Measurements from ENCODE around the gene RBM47.
"Not testable (repeated sequence)": the region's sequence is repeated elsewhere in the genome, so short reads cannot be mapped to it uniquely, and the experiment has no call there.

The RBM47 gene

DNA sequence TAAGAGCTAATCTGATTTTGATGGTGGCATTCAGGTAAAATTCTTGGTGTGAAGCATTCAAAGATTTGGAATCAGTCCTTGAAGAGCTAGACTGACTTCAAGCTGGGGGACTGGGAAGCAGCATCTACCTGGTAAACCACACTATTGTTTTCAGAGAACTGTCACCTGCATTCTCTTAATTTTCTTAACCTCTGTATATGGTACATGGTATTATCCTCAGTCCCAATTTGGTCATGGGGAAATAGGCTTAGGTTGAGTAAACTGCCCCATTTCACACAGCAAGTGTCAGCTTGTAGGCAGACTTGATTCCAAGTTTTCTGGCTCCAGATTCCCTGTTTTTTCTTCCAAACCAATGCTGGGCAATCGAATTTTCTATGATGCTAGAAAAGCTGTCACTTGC, 190.1 kb downstream of the RBM47 start:
- no peak for DNase-seq (ENCODE audit: low read depth)

DNA sequence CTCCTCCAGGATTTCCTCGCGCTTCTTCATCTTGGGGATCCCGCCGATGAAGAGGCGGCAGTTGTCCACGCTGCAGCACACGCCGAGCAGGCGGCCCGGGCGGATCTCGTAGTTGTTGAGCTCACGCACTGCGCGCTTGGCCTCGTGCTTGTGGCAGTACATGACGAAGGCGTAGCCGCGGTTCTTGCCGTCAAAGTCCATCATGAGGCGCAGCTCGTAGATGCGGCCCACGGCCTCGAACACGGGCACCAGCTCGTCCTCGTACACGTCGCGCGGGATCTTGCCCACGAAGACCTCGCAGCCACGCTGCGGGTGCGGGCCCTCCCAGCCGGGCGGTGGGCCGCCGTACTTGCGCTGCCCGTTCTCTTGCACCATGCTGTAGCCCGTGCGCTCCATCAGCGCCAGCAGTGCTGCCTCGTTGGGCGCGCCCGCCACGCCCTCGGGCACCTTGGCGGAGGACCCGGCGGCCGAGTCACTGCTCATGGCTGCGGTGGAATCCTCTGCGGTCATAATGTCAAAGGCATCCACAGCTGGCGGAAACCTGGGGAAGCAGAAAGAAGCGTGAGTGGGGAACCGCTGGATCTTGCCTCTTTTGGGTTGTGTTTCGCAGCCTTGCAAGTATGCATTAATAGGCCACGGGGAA, 191.2 kb downstream of the RBM47 start:
- DNase-seq (ENCODE audit: low read depth), result no peak

DNA sequence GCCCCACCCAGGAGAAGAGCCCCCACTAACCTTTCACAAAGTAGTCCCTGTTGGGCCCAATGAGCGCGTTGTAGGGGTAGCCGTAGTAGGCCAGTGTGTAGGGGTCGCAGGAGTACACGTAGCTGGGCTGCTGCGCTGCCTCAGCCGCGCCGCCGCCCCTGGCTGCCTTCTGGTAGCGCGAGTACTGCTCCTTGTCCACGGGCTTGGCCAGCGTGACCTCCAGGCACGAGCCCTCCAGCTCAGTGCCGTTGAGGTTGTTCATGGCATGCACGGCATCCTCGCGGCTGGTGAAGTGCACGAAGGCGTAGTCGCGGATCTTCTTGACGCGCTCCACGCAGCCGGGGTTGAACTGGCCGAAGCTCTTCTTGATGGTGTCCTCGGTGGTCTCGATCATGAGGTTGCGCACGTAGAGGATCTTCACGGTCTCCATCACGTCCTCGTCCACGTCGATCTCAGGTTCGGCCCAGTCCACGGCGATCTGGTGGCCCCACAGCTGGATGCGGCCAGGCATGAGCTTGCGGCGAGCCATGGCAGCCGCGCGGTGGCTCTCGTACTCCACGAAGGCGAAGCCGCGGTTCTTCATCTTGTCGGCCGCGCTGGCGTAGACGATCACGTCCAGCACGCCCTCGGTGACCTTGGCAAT, 191.8 kb downstream of the RBM47 start:
- no peak for DNase-seq (ENCODE audit: low read depth)

DNA sequence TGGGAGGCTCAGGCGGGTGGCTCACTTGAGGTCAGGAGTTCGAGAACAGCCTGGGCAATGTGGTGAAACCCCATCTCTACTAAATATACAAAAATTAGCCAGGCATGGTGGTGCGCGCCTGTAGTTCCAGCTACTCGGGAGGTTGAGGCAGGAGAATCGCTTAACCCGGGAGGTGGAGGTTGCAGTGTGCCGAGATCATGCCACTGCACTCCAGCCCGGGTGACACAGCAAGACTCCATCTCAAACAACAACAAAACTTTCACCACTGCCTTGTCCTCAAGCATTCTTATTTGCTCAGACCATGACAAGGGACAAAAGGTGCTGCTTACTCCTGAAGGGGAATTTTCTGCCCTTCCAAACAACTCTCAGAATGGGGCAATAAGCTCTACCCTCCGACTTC, 194.4 kb downstream of the RBM47 start:
- not testable (repeated sequence) for DNase-seq (ENCODE audit: low read depth)

DNA sequence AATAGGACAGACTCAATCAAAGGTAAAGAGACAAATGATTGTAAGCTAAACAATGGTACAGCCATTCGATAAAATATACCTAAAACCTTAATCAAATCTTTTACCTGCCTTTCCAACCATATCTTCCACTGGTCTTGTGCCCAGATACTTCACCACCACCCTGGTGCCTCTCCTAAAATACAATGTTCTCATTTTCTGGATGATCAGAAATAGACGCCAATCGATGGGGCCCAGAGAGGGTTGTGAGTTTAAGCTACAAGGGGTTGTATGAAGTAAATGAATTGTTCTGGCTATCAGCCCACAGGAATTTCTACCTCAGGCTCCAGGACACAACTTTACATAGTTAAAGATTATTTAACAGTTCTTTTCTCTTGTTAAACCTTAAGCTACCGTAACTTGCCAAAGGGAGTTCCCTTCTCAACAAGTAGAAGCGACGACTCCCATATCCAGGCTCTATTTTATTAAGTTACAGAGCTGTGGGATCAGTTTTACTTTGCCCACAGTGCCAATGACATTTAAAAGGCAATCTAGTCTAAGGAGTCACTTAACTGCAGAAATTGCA, 195.5 kb downstream of the RBM47 start:
- no peak for DNase-seq (ENCODE audit: low read depth)

DNA sequence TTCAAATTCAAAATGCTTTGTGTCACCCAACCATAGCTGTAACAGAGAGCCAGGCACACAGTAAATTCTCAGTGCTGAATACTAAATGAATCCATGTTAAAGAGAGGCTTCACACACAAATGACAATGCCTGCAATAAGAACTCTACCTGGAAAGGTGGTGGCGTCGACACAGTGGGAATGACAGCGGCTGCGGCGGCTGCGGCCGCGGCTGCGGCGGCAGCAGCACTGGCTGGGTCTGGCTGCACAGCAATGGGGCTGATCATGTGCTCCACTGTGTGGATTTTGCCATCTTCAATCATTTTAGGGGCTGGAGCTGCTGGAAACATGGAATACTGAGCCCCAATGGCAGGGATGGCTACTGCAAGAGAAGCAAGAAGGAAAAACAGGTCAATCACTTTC, 197.2 kb downstream of the RBM47 start:
- no peak for DNase-seq (ENCODE audit: low read depth)

DNA sequence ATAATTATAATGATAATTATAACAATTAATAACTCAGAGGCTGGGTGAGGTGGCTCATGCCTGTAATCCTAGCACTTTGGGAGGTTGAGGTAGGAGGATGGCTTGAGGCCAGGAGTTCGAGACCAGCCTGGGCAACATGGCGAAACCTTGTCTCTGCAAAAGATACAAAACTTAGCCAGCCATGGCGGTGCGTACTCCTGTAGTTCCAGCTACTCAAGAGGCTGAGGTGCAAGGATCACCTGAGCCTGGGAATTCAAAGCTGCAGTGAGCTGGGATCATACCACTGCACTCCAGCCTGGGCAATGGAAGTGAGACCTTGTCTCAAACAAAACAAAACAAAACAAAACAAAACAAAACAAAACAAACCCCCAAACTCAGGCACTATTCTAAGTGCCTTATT, 201.8 kb downstream of the RBM47 start:
- not testable (repeated sequence) for DNase-seq (ENCODE audit: low read depth)

DNA sequence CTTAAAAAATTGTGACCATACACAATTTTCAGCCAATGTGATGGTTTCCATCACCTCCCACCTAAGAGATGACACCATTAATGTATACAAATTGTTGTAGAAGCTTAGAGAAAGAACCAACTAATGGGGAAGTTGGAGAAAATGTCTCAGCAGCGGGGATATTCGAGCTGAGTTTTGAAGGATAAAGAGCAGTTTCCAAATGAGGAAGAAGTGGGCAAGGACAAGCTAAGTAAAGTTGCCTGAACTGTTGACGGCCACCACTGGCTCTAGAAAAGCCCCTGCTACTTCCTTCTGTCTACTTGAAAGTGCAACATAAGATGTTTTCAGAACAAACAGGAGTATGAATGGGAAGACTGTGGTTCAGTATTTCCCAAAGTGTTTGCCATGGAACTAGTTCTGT, 202.5 kb downstream of the RBM47 start:
- no peak for DNase-seq (ENCODE audit: low read depth)

DNA sequence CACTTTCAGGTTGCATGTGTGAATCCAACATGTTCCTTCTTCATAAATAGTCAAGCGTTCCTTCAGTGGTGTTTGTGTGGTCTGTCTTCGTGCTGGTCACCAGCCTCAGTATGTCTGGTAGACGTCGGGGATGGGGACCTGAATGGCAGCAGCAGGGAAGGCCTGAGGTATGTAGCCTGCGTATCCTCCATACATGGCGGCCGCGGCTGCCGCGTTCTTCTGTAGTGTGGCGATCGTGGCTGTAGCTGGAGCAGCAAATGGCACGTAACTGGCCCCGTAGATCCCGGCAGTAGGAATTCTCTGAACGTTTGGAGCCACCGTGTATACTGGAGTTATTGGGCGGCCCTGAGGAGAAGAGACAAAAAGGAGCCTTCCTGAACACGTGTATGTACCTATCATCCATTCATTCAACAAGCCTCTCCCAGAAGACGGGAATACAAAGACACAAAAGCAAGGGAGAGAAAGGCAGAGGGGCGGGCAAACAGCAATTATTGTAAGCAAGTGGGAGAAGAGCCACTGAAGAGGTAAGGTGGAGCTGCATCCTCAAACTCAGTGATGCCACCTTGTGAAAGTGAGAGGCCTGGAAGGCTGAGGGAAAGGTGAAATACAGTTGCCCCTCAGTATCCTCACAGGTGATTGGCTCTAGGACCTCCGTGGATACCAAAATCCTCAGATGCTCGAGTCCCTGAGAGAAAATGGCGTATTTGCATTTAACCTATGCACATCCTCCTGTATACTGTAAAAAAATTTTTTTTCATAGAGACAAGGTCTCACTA, 203.7 kb downstream of the RBM47 start:
- no peak for DNase-seq (ENCODE audit: low read depth)

DNA sequence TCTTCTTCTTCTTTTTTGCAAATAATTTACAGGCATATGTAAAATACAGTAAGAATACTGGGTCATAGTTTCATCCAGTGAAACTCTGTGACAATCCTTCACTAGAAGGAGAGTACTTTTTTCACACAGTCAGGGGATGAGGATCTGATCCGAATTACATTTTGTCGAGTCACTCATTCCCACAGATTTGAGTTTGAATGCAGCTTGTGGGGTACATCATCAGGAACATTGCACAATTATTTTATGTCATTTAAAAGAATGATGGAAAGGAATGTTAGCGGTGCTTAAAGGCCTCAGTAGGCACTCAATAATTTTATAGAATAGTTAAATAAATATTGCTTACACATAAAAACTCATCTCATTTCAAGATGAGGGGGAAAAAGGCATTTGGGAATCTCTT, 205.9 kb downstream of the RBM47 start:
- DNase-seq (ENCODE audit: low read depth), result no peak

DNA sequence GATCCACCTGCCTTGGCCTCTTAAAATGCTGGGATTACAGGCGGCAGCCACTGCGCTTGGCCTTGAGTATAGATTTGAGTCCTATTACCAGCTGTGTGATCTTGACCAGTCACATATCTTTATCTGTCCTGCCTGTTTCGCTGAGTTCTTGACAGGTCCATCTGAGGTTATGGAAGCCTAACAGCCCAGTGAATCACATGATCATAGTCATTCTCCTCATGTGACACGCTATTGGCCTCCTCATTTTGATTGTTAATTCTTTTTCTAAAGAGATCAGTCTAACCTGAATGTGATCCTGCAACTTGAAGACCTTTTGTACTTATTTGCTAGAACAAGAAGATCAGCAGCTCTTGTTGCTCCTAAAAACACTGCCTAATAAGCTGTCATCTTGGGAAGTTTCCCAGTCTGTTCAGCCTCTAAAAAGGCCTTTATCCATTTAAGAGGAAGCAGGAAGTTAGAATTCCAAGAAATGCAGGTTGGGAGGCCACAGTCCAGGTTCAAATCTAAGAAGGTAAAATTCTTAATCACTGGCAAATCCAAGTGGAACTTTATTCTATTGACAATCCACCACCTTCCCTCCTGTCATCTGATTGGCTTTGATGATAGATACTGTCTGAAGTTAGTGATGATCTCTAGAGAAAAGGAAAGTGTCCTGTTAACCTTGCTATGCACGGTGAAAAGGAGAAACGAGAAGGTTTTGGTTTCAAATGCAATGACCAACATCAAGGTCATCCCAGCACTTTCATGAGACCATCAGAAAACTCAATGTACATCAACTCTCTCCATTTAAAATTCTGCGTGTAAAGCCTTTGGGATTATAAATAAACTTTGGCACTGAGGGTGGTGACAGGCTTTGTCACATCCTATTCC, 207.6 kb downstream of the RBM47 start:
- no peak for DNase-seq (ENCODE audit: low read depth)

DNA sequence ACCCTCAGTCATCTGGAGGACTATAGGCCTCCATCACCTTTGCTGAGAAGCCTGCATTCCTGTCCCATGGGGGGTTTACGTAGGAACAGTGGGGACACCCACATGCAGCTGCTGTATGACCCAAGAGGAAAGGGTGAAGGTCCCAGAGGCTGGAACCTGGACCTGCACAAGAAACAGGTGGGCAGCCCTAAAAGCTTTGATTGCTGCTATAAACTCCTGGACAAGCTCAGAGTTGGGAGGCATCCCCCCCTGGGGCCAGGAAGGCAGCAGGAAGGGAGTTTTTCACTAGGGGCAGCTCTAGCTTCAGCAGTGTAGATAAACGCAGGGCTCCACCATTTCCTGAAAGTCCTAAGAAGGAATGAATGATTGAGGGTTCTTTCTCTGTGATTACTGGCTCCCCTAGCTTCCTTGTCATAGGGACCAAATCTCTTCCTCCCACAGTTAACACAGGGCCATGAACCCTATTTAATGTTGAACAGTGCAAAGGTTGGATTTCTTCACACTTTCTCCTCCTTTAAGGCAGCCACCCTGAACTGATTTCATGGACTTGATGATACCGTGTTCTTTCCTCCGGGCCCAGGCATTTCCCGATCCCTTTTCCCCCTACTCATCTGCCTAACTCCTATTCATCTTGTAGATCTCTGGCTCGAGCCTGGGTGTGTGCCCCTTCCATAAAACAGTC, 210.3 kb downstream of the RBM47 start:
- no peak for DNase-seq (ENCODE audit: low read depth)

DNA sequence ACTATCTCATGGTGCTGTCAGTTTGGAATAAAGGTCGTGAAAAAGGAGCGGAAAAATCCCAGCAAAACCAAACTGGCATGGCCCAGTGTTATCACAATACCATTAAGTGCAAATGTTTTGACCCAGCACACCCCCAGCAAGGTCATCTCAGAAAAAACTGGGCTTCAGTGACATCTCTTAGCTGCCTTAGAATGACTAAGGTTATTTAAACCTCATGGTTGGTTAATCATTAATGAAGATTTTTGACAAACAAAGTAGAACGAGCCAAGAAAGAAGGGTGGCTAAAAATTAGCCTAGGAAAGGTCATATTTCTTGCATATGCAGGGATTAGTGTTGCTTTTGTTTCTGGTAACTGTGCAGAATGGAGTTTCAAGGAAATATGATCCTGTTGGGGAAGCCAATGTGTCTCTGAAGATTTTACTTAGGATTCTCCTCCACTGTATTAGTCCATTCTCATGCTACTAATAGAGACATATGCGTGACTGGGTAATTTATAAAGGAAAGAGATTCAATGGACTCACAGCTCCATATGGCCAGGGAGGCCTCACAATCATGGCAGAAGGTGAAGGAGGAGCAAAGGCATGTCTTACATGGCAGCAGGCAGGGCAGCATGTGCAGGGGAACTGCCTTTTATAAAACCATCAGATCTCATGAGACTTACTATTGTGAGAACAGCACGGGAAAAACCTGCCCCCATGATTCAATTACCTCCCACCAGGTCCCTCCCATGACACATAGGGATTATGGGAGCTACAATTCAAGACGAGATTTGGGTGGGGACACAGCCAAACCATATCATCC, 211.0 kb downstream of the RBM47 start:
- no peak for DNase-seq (ENCODE audit: low read depth)

DNA sequence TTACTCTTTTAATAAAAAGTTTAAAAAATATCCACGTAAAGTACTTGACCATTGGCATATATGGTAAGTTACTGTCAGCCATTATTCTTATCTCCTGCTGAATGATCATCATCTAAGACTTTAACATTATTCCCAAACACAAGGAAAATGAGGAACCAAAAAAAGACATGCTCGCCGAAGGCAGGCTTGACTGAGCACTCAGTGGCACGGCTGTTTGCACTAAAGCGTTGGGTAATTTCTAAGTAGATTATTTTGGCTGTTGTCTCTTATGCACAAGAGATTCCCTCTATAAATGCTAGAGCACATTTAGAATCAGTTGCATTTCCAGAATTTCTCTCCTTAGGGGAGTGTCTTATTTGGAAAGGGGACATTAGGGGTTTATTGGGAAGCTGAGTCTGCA, 211.7 kb downstream of the RBM47 start:
- no peak for DNase-seq (ENCODE audit: low read depth)

DNA sequence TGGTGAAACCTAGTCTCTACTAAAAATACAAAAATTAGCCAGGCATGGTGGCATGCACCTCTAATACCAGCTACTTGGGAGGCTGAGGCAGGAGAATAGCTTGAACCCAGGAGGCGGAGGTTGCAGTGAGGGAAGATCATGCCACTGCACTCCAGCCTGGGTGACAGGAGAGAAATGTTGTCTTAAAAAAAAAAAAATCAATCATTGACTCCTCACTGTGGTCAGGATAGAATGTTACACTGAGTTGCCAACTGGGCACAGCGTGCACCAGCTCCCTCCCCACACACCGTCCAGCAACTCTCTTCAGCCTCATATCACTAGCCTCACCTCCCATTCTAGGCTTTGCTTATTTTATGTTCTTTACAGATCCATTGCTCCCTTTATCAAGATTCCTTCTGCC, 215.0 kb downstream of the RBM47 start:
- DNase-seq (ENCODE audit: low read depth), result no peak

DNA sequence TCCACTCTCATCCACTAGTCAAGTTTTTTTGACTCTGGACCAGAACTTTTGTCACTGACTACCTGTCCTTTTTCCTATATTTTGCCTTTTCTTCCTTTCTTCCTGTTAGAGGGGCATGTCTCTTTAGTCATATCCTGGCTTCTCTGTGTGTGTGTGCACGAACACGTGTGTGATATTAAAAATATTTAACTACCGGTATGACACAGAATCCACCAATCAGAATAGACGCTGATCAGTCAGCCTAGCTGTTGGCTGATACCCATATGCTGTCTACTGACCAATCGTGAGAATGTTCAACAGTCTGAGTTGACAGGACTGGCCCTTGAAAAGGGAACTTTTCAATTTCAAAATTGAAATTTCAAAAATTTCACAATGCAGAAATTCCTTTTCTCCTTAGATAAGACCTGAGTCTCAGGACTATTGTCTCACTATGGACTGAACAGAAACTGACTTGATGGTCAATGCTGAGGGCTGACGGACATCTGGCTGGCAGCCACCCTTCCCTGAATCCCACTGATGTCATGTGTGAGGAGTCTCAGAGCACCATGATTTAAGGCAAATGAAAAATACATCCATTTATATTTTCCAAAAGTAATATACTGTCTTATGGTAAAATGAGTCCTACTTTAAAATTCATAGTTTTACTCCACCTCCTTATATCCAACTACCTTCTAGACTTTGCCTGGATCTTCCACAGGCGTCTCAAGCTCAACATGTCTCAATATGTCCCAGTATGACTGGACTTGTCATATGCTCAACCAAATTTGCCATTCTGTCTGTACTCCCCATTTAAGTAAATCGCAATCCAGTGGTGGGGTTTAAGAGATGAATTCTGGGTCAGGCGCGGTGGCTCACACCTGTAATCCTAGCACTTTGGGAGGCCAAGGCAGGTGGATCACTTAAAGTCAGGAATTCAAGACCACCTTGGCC, 216.5 kb downstream of the RBM47 start:
- DNase-seq (ENCODE audit: low read depth), result no peak

DNA sequence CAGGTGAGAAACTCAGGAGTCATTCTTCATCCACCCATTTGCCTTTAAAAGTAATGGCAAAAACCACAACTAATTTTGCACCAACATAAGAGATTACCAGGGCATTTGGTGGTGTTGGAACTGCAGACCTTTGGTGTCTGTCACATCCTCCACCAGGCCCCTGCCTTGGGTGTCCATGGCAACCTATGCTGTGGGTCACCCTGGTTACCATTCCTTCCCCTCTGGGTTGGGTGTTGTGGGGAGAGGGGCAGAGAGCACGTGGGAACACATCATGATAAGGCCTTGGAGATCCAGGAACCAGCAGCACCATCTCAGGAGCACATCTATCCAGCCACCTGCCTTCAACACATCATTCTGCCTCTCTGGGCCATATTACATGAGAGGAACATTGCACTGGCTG, 217.3 kb downstream of the RBM47 start:
- no peak for DNase-seq (ENCODE audit: low read depth)

DNA sequence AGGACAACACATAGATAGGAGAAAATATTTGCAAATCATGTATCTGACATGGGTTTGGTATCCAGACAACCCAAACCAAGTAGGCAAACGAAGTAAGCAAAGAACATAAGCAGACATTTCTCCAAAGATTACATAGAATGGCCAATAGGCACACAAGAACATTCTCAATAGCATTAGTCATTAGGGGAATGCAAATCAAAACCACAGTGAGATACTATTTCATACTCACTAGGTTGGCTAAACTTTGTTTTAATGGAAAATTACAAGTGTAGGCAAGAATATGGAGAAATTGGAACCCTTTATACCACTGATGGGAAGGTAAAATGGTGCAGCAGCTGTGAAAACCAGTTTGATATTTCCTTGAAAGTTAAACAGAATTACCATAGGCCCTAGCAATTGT, 219.8 kb downstream of the RBM47 start:
- DNase-seq (ENCODE audit: low read depth), result no peak

DNA sequence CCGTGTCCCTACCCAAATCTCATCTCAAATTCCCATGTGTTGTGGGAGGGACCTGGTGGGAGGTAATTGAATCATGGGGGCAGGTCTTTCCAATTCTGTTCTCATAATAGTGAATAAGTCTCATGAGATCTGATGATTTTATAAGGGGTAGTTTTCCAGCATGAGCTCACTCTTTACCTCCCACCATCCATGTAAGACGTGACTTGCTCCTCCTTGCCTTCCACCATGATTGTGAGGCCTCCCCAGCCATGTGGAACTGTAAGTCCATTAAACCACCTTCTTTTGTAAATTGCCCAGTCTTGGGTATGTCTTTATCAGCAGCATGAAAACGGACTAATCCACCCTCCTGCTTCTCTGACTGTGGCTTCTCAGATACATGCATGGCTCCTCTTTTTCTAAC, 222.2 kb downstream of the RBM47 start:
- not testable (repeated sequence) for DNase-seq (ENCODE audit: low read depth)

DNA sequence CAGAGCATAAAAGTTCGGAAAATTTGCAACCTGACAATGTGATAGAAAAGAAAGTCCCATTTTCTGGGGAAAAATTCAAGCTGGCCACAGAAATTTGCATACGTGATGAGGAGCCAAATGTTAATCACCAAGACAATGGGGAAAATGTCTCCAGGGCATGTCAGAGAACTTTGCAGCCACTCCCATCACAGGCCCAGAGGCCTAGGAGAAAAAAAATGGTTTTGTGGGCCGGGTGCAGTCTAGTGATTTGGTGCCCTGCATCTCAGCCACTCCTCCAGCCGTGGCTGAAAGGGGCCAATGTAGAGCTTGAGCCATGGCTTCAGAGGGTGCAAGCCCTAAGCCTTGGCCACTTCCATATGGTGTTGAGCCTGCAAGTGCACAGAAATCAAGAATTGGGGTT, 223.3 kb downstream of the RBM47 start:
- DNase-seq (ENCODE audit: low read depth), result no peak

Data from T-helper 22 cell (primary cell).